ENCODE results near the gene PPP2R5C.

- TF ChIP-seq EP300 (IDR thresholded peaks at IDR 0.05; ENCODE audit: borderline replicate concordance) (no peak), RAD21 (IDR thresholded peaks at IDR 0.05; ENCODE audit: low read depth) (no peak), NFIC (IDR thresholded peaks at IDR 0.05) (no peak), CEBPB (IDR thresholded peaks at IDR 0.05) (no peak), YY1 (IDR thresholded peaks at IDR 0.05; ENCODE audit: low read depth) (no peak)
- TF ChIP-seq, protein P1, sequence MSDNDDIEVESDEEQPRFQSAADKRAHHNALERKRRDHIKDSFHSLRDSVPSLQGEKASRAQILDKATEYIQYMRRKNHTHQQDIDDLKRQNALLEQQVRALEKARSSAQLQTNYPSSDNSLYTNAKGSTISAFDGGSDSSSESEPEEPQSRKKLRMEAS (IDR thresholded peaks at IDR 0.05): no peak
- TF ChIP-seq, protein P2, sequence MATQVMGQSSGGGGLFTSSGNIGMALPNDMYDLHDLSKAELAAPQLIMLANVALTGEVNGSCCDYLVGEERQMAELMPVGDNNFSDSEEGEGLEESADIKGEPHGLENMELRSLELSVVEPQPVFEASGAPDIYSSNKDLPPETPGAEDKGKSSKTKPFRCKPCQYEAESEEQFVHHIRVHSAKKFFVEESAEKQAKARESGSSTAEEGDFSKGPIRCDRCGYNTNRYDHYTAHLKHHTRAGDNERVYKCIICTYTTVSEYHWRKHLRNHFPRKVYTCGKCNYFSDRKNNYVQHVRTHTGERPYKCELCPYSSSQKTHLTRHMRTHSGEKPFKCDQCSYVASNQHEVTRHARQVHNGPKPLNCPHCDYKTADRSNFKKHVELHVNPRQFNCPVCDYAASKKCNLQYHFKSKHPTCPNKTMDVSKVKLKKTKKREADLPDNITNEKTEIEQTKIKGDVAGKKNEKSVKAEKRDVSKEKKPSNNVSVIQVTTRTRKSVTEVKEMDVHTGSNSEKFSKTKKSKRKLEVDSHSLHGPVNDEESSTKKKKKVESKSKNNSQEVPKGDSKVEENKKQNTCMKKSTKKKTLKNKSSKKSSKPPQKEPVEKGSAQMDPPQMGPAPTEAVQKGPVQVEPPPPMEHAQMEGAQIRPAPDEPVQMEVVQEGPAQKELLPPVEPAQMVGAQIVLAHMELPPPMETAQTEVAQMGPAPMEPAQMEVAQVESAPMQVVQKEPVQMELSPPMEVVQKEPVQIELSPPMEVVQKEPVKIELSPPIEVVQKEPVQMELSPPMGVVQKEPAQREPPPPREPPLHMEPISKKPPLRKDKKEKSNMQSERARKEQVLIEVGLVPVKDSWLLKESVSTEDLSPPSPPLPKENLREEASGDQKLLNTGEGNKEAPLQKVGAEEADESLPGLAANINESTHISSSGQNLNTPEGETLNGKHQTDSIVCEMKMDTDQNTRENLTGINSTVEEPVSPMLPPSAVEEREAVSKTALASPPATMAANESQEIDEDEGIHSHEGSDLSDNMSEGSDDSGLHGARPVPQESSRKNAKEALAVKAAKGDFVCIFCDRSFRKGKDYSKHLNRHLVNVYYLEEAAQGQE (IDR thresholded peaks at IDR 0.05; ENCODE audit: low read depth): no peak
Observed at GRCh38 chr14:101975231-101975630, 213.7 kb downstream of the PPP2R5C start.
